Ecto neural progenitor cell (in vitro differentiated cells): ENCODE measurements around the gene CD274.
"Not testable (repeated sequence)": the region's sequence is repeated elsewhere in the genome, so short reads cannot be mapped to it uniquely, and the experiment has no call there.

ENCODE experiments used
- DNase-seq: peaks from one replicate; pipeline ENCODE4 v3.0.0-alpha.2; 2018; ENCODE audit warnings: low spot score

CD274 gene

GRCh38 chr9:5438301-5439162, 11.8 kb upstream of the CD274 start:
- DNase-seq, result no peak

DNA sequence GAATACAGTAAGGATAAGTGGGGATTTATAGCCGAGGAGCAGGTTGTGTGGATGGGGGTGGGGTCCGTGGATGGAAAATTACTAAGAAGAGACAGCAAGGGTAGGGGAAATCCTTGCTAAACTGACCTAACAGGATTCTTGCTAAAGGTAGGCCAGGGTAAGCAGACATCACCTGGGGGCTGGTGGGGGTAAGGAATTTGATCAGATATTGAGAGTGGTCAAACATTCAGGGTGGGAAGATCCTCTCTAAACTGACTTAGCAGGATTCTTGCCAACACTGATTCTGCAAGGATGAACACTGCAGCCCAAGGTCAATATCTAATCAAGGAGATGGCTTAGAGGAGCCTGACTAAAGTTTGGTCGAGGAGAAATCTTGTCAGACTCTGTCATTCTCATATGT, 9.9 kb upstream of the CD274 start:
- DNase-seq, result no peak

- DNase-seq, result no peak
Observed at GRCh38 chr9:5441043-5441442, 9.3 kb upstream of the CD274 start.

GRCh38 chr9:5442400-5443011, 7.8 kb upstream of the CD274 start:
- DNase-seq, result no peak

GRCh38 chr9:5443850-5444249, 6.5 kb upstream of the CD274 start:
- no peak for DNase-seq

- DNase-seq, result not testable (repeated sequence)
Observed at GRCh38 chr9:5445096-5445495, 5.2 kb upstream of the CD274 start.

GRCh38 chr9:5445886-5446285, 4.5 kb upstream of the CD274 start:
- no peak for DNase-seq

- no peak for DNase-seq
Observed at GRCh38 chr9:5446451-5447236, 3.7 kb upstream of the CD274 start.

DNA sequence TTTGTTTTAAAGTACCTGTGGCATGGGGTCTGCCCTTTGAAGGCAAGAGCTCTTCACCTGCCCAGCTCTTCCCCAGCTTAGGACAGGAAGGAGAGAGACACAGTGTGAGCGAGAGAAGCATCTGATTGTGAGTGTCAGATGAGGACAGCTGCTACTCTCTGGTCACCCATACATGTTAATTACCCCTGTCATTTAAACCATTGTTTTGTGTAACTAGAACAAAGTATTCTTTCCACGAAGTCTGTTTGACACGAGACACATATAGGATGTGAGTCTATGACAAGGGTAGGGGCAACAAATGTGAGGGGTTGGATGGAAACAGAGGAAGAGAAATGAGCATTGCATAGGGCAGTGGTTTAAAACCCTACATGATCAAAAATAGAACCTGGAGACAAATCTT, 3.0 kb upstream of the CD274 start:
- no peak for DNase-seq

GRCh38 chr9:5448016-5448415, 2.3 kb upstream of the CD274 start:
- DNase-seq, result no peak

DNA sequence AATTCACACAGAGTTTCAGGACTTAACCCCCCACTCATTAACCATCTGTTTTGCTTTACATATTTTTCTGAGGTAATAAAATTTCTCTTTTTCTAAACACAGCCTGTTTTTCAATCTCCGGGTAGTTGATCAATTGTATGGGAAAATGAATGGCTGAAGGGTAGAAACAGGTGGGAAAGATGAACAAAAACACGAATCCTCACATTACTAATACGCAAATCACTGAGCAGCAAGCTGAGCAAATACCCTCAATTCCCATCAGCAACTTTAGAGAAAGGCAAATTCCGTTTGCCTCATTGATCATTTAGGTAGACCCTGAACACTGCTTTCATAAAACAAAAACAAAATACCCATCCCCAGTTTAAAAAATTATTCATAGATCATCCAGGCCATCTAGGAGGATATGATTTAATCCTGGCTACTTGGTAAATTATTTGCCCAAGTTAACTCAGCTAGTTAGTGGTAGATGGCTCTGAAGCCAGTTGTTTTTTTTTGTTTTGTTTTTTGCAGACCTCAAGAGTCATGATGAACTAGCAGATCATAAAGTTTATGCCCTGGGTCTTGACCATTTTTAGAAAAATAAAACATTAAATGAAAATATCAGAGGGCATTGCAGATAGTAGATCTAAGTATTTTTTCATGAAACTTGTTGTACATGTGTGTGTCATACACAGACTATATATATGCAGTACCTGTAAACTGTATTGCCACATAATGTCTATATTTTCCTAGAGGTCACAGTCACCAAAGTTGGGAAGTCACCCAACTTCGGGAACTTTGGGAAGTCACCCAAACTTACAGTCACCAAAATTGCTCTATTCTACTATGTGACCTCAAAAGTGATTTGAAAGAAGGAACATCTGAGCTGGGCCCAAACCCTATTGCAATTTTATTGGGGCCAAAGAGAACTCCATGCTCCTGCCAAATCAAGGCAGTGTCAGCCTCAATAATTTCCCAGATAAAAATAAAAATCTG, 1.6 kb upstream of the CD274 start:
- no peak for DNase-seq

- no peak for DNase-seq
Observed at GRCh38 chr9:5449521-5450358, 602 bp upstream of the CD274 start.

GRCh38 chr9:5452286-5452609, 1.9 kb downstream of the CD274 start:
- no peak for DNase-seq

- no peak for DNase-seq
Observed at GRCh38 chr9:5453004-5453403, 2.7 kb downstream of the CD274 start.

DNA sequence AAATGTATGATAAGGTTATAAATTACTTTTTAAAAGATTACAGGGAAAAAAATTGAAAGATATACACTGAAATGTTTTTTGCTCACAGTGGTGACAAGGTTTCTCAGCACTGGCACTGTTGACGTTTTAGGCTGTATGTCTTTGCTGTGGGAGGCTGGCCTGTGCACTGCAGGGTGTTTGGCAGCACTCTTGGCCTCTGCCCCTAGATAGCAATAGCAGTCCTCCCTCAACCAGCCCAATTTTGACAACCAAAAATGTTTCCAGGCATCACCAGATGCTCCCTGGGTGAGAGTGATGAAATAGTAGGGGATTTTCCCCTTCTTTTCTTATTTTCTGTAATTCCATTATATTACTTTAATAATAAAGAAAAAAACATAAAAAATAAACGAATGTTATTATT, 3.3 kb downstream of the CD274 start:
- no peak for DNase-seq

- no peak for DNase-seq
Observed at GRCh38 chr9:5455181-5455580, 4.8 kb downstream of the CD274 start.

DNA sequence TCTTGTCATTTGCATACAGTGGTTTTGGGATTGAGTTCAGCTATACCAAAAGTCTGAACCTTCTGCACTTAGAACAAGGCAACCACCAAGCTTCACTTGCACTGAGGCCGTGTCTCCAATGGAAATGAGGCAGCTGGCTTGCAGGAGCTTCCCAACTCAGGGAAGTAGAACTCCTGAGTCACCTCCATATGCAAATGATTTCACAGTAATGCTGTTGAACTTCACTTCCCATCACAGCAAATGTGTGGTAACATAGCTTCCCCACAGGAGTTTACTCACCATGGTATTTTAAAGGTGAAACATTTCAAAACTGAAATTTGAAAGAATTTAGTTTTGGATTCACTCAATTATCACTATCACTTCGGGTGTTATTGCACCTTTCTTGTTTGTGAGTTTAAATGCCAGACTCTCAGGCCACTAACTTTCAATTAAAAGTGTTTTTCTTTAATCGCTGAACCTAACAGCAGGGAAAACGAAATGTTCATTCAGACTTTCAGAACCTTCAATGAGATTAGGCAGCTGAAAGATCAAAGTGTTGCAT, 9.0 kb downstream of the CD274 start:
- DNase-seq, result no peak

DNA sequence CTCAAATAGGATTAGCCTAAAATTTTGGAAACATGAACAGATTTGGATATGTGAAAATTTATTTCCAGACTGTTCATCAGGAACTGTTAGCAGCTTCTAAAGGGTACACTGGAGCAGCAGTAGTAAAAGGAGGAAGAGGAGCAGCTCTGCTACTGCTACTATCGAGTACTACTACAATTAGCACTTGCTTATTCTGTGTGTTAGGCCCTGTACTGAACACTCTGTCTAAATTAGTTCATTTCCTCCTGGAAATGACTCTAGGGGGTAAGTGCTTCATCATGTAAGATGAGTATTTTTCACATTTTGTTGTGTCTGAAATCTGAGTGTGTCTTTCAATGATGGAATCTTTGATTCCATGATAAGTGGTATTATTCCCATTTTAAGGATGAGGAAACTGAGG, 9.8 kb downstream of the CD274 start:
- DNase-seq, result no peak

GRCh38 chr9:5464831-5465330, 14.5 kb downstream of the CD274 start:
- DNase-seq, result not testable (repeated sequence)

DNA sequence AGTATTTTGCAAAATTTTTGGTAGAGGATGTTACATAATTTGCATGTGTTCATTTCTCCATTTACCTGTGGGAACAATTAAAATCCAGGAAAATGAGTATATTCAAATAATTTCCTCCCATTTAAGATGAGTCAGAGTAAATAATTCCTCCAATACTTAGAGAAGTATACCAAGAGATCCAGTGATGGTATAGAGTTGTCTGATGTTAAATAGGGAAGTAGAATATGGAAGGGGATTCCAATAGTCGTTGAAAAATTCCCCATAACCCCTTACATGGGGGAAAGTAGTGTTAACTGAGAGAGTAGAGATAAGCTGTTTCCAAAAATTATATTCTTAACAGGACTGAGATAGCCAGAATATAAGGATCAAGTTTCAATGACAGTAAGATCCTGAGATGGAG, 15.7 kb downstream of the CD274 start:
- DNase-seq, result no peak
